ENCODE measurements around the gene POLR1E.
A peak's percentile ranks its signal among the peaks of the same experiment; 100 is the strongest.

POLR1E gene

GRCh38 chr9:37485389-37486255 is at the start of gene POLR1E:
Gene POLR1E (plus strand): TSS chr9:37485948. CDS start chr9:37486048, 100 bp downstream.
- DNase-seq (ENCODE audit: low spot score): peak; percentile 83
- FAIRE-seq: no peak

- FAIRE-seq (no peak), DNase-seq (ENCODE audit: low spot score) (no peak)
These were observed 49.2 kb upstream of the POLR1E start for GRCh38 chr9:37436540-37436939.

GRCh38 chr9:37437010-37437409 is 48.7 kb upstream of the POLR1E start:
- no peak for DNase-seq (ENCODE audit: low spot score)
- FAIRE-seq: no peak

- no peak for FAIRE-seq
- no peak for DNase-seq (ENCODE audit: low spot score)
These were observed 48.1 kb upstream of the POLR1E start for GRCh38 chr9:37437621-37438020.

- FAIRE-seq: no peak
These were observed 47.4 kb upstream of the POLR1E start for GRCh38 chr9:37438359-37438758.

GRCh38 chr9:37441776-37442370 is 43.9 kb upstream of the POLR1E start:
- FAIRE-seq: no peak
- DNase-seq (ENCODE audit: low spot score): no peak

More at GRCh38 chr9:37438359-37438758, 47.4 kb upstream of the POLR1E start:
- DNase-seq (ENCODE audit: low spot score): no peak

GRCh38 chr9:37442556-37442955 is 43.2 kb upstream of the POLR1E start:
- no peak for FAIRE-seq
- no peak for DNase-seq (ENCODE audit: low spot score)

- no peak for FAIRE-seq
- no peak for DNase-seq (ENCODE audit: low spot score)
These were observed 42.2 kb upstream of the POLR1E start for GRCh38 chr9:37443566-37443965.

- no peak for FAIRE-seq
- DNase-seq (ENCODE audit: low spot score): no peak
These were observed 40.9 kb upstream of the POLR1E start for GRCh38 chr9:37444890-37445289.

GRCh38 chr9:37445832-37446231 is 39.9 kb upstream of the POLR1E start:
- DNase-seq (ENCODE audit: low spot score) (no peak), FAIRE-seq (no peak)

- FAIRE-seq: no peak
- DNase-seq (ENCODE audit: low spot score): no peak
These were observed 39.3 kb upstream of the POLR1E start for GRCh38 chr9:37446401-37446800.

- FAIRE-seq: no peak
- no peak for DNase-seq (ENCODE audit: low spot score)
These were observed 38.6 kb upstream of the POLR1E start for GRCh38 chr9:37447111-37447510.

GRCh38 chr9:37449862-37450632 is 35.7 kb upstream of the POLR1E start:
- FAIRE-seq (no peak), DNase-seq (ENCODE audit: low spot score) (no peak)

GRCh38 chr9:37451628-37452027 is 34.1 kb upstream of the POLR1E start:
- DNase-seq (ENCODE audit: low spot score): no peak
- no peak for FAIRE-seq

- FAIRE-seq (no peak), DNase-seq (ENCODE audit: low spot score) (no peak)
These were observed 33.1 kb upstream of the POLR1E start for GRCh38 chr9:37452611-37453010.

GRCh38 chr9:37453827-37454226 is 31.9 kb upstream of the POLR1E start:
- FAIRE-seq (no peak), DNase-seq (ENCODE audit: low spot score) (no peak)

GRCh38 chr9:37454238-37454637 is 31.5 kb upstream of the POLR1E start:
- FAIRE-seq (no peak), DNase-seq (ENCODE audit: low spot score) (no peak)

- no peak for DNase-seq (ENCODE audit: low spot score)
- no peak for FAIRE-seq
These were observed 29.7 kb upstream of the POLR1E start for GRCh38 chr9:37455884-37456647.

GRCh38 chr9:37456817-37457216 is 28.9 kb upstream of the POLR1E start:
- FAIRE-seq (no peak), DNase-seq (ENCODE audit: low spot score) (no peak)

- DNase-seq (ENCODE audit: low spot score): no peak
- no peak for FAIRE-seq
These were observed 21.7 kb upstream of the POLR1E start for GRCh38 chr9:37464006-37464405.

Data from RCC 7860 (cell line).